ENCODE data around the gene BLMH. TPM values are rescaled to one million over a fixed set of nuclear protein-coding genes. Genes with fewer than 3 reads are reported as not detected.

The BLMH gene
- total and polyA plus RNA-seq, 9 of the 15 experiments (the other 6 are each of a cell fraction or from before 2014, with no cell fraction given) = 26.0 to 118 (median 67.3) TPM

Small RNAs within 50 kb of the gene (small RNA-seq; reads per million reads assigned to genes)
- gene RF00154 (786 reads per million, percentile 99 among the genes with 10 or more reads in this experiment), gene RNU6-1267P (not detected)

Other genes starting within 250 kb of the BLMH start
- gene NSRP1, start 175.1 kb downstream of the BLMH start, total RNA-seq (2014; rRNA removed) = 18.4 and 18.8 TPM in 2 replicates
- gene NSRP1, start 175.1 kb downstream of the BLMH start, total RNA-seq (2014; rRNA removed; fragmentation: Illumina TruSeq; extraction: Trizol) = 32.2 and 34.1 TPM in 2 replicates
- 29.0 and 32.7 TPM in 2 replicates for gene NSRP1, start 175.1 kb downstream of the BLMH start, total RNA-seq (2015; rRNA removed; fragmentation: Illumina TruSeq; extraction: Trizol)
- gene NSRP1, start 175.1 kb downstream of the BLMH start, total RNA-seq (2021) = 19.5 and 20.8 TPM in 2 replicates
- gene NSRP1, start 175.1 kb downstream of the BLMH start, polyA plus RNA-seq (2011; rRNA removed) = 8.7 and 19.0 TPM in 2 replicates
- gene NSRP1, start 175.1 kb downstream of the BLMH start, polyA plus RNA-seq (2014; fragmentation: Illumina TruSeq; extraction: Trizol) = 50.4 and 68.6 TPM in 2 replicates
- 10 to 100 TPM; 52.8 to 54.2 TPM for gene NSRP1, start 175.1 kb downstream of the BLMH start, polyA plus RNA-seq (2014; fragmentation: Nextera tagmentation; extraction: Ambion mirVana)
- gene NSRP1, start 175.1 kb downstream of the BLMH start, polyA plus RNA-seq (2014; rRNA removed) = 36.6 and 43.6 TPM in 2 replicates
- 0.05 TPM in 1 of 2 replicates, not detected in the other for gene SLC6A4, start 56.2 kb downstream of the BLMH start, total RNA-seq (2014; rRNA removed)
- gene SLC6A4, start 56.2 kb downstream of the BLMH start, total RNA-seq (2014; rRNA removed; fragmentation: Illumina TruSeq; extraction: Trizol) = not detected in 2 replicates
- gene SLC6A4, start 56.2 kb downstream of the BLMH start, total RNA-seq (2015; rRNA removed; fragmentation: Illumina TruSeq; extraction: Trizol) = not detected in 2 replicates
- gene SLC6A4, start 56.2 kb downstream of the BLMH start, total RNA-seq (2021) = 0.09 TPM in 1 of 2 replicates, not detected in the other
- gene SLC6A4, start 56.2 kb downstream of the BLMH start, polyA plus RNA-seq (2011; rRNA removed) = 0.07 TPM in 1 of 2 replicates, not detected in the other
- 0.06 TPM in 1 of 2 replicates, not detected in the other for gene SLC6A4, start 56.2 kb downstream of the BLMH start, polyA plus RNA-seq (2014; fragmentation: Illumina TruSeq; extraction: Trizol)
- gene SLC6A4, start 56.2 kb downstream of the BLMH start, polyA plus RNA-seq (2014; fragmentation: Nextera tagmentation; extraction: Ambion mirVana) = not detected
- 0.05 TPM in 1 of 2 replicates, not detected in the other for gene SLC6A4, start 56.2 kb downstream of the BLMH start, polyA plus RNA-seq (2014; rRNA removed)
- not detected in 2 replicates for gene TMIGD1, start 42.1 kb upstream of the BLMH start, total RNA-seq (2014; rRNA removed)
- gene TMIGD1, start 42.1 kb upstream of the BLMH start, total RNA-seq (2014; rRNA removed; fragmentation: Illumina TruSeq; extraction: Trizol) = not detected in 2 replicates
- not detected in 2 replicates for gene TMIGD1, start 42.1 kb upstream of the BLMH start, total RNA-seq (2015; rRNA removed; fragmentation: Illumina TruSeq; extraction: Trizol)
- gene TMIGD1, start 42.1 kb upstream of the BLMH start, total RNA-seq (2021) = not detected in 2 replicates
- gene TMIGD1, start 42.1 kb upstream of the BLMH start, polyA plus RNA-seq (2011; rRNA removed) = not detected in 2 replicates
- gene TMIGD1, start 42.1 kb upstream of the BLMH start, polyA plus RNA-seq (2014; fragmentation: Illumina TruSeq; extraction: Trizol) = not detected in 2 replicates
- gene TMIGD1, start 42.1 kb upstream of the BLMH start, polyA plus RNA-seq (2014; fragmentation: Nextera tagmentation; extraction: Ambion mirVana) = not detected
- gene TMIGD1, start 42.1 kb upstream of the BLMH start, polyA plus RNA-seq (2014; rRNA removed) = not detected in 2 replicates
- 16.2 and 22.4 TPM in 2 replicates for gene CPD, start 87.0 kb upstream of the BLMH start, total RNA-seq (2014; rRNA removed)
- 21.9 and 26.1 TPM in 2 replicates for gene CPD, start 87.0 kb upstream of the BLMH start, total RNA-seq (2014; rRNA removed; fragmentation: Illumina TruSeq; extraction: Trizol)
- 20.8 and 21.7 TPM in 2 replicates for gene CPD, start 87.0 kb upstream of the BLMH start, total RNA-seq (2015; rRNA removed; fragmentation: Illumina TruSeq; extraction: Trizol)
- 21.3 and 24.4 TPM in 2 replicates for gene CPD, start 87.0 kb upstream of the BLMH start, total RNA-seq (2021)
- 11.2 and 20.4 TPM in 2 replicates for gene CPD, start 87.0 kb upstream of the BLMH start, polyA plus RNA-seq (2011; rRNA removed)
- 16.4 and 16.7 TPM in 2 replicates for gene CPD, start 87.0 kb upstream of the BLMH start, polyA plus RNA-seq (2014; fragmentation: Illumina TruSeq; extraction: Trizol)
- gene CPD, start 87.0 kb upstream of the BLMH start, polyA plus RNA-seq (2014; fragmentation: Nextera tagmentation; extraction: Ambion mirVana) = 1 to 10 TPM; 4.5 to 4.9 TPM
- gene CPD, start 87.0 kb upstream of the BLMH start, polyA plus RNA-seq (2014; rRNA removed) = 6.9 and 8.6 TPM in 2 replicates
- 17.6 and 20.7 TPM in 2 replicates for gene GOSR1, start 185.5 kb upstream of the BLMH start, total RNA-seq (2014; rRNA removed)
- 33.3 and 36.5 TPM in 2 replicates for gene GOSR1, start 185.5 kb upstream of the BLMH start, total RNA-seq (2014; rRNA removed; fragmentation: Illumina TruSeq; extraction: Trizol)
- 31.6 and 31.9 TPM in 2 replicates for gene GOSR1, start 185.5 kb upstream of the BLMH start, total RNA-seq (2015; rRNA removed; fragmentation: Illumina TruSeq; extraction: Trizol)
- gene GOSR1, start 185.5 kb upstream of the BLMH start, total RNA-seq (2021) = 33.3 and 35.7 TPM in 2 replicates
- 14.0 and 26.5 TPM in 2 replicates for gene GOSR1, start 185.5 kb upstream of the BLMH start, polyA plus RNA-seq (2011; rRNA removed)
- 38.2 and 38.5 TPM in 2 replicates for gene GOSR1, start 185.5 kb upstream of the BLMH start, polyA plus RNA-seq (2014; fragmentation: Illumina TruSeq; extraction: Trizol)
- gene GOSR1, start 185.5 kb upstream of the BLMH start, polyA plus RNA-seq (2014; fragmentation: Nextera tagmentation; extraction: Ambion mirVana) = 10 to 100 TPM; 56.7 to 95.5 TPM
- 19.9 TPM in 2 replicates for gene GOSR1, start 185.5 kb upstream of the BLMH start, polyA plus RNA-seq (2014; rRNA removed)

Measured in K562 (cell line).